Activated T-cell treated with anti-CD3 and anti-CD28 coated beads for 48 hours (primary cell): ENCODE data around the gene PHACTR2.
"Not testable (repeated sequence)": the region's sequence is repeated elsewhere in the genome, so short reads cannot be mapped to it uniquely, and the experiment has no call there.

ENCODE experiments used
- DNase-seq: peaks from one replicate; pipeline ENCODE4 v3.0.0-alpha.2; 2020; ENCODE audit warnings: low read depth

PHACTR2 gene

GRCh38 chr6:143698759-143699429 lies 21.1 kb downstream of the PHACTR2 start:
- no peak for DNase-seq

- no peak for DNase-seq
Measured at GRCh38 chr6:143699430-143699825, 21.7 kb downstream of the PHACTR2 start.

GRCh38 chr6:143700684-143701348 lies 23.1 kb downstream of the PHACTR2 start:
- no peak for DNase-seq

- no peak for DNase-seq
Measured at GRCh38 chr6:143701349-143702234, 23.8 kb downstream of the PHACTR2 start.

GRCh38 chr6:143705569-143705968 lies 27.8 kb downstream of the PHACTR2 start:
- no peak for DNase-seq

- no peak for DNase-seq
Measured at GRCh38 chr6:143707697-143708096, 29.9 kb downstream of the PHACTR2 start.

GRCh38 chr6:143708889-143709288 lies 31.1 kb downstream of the PHACTR2 start:
- no peak for DNase-seq

- DNase-seq = no peak
Measured at GRCh38 chr6:143711714-143712113, 33.9 kb downstream of the PHACTR2 start.

- DNase-seq = no peak
Measured at GRCh38 chr6:143718472-143718871, 40.7 kb downstream of the PHACTR2 start.

GRCh38 chr6:143721642-143722041 lies 43.9 kb downstream of the PHACTR2 start:
- DNase-seq = no peak

GRCh38 chr6:143724876-143725275 lies 47.1 kb downstream of the PHACTR2 start:
- DNase-seq = no peak

- DNase-seq = no peak
Measured at GRCh38 chr6:143726015-143726647, 48.4 kb downstream of the PHACTR2 start.

- no peak for DNase-seq
Measured at GRCh38 chr6:143727035-143727434, 49.3 kb downstream of the PHACTR2 start.

- no peak for DNase-seq
Measured at GRCh38 chr6:143731789-143732188, 54.0 kb downstream of the PHACTR2 start.

- DNase-seq = no peak
Measured at GRCh38 chr6:143732536-143732935, 54.8 kb downstream of the PHACTR2 start.

- DNase-seq = no peak
Measured at GRCh38 chr6:143733510-143733909, 55.7 kb downstream of the PHACTR2 start.

- DNase-seq = no peak
Measured at GRCh38 chr6:143734641-143735063, 56.9 kb downstream of the PHACTR2 start.

GRCh38 chr6:143738072-143738690 lies 60.4 kb downstream of the PHACTR2 start:
- DNase-seq = not testable (repeated sequence)

- DNase-seq = no peak
Measured at GRCh38 chr6:143739341-143739851, 61.6 kb downstream of the PHACTR2 start.

GRCh38 chr6:143740213-143740612 lies 62.4 kb downstream of the PHACTR2 start:
- DNase-seq = no peak

GRCh38 chr6:143741480-143741879 lies 63.7 kb downstream of the PHACTR2 start:
- DNase-seq = no peak
